HG02588 (cell line): ENCODE measurements around the gene MED16.

Source experiments
- ATAC-seq: cut with Tn5 transposase; IDR thresholded peaks from one replicate; pipeline ENCODE4 v1.9.1; 2021; ENCODE audit warnings: mild to moderate bottlenecking, moderate library complexity; ENCODE audit not compliant: unreplicated experiment

Gene MED16

GRCh38 chr19:872266-872951 lies 20.6 kb downstream of the MED16 start:
- no peak for ATAC-seq

- no peak for ATAC-seq
These were observed 21.3 kb downstream of the MED16 start for GRCh38 chr19:871446-872265.

- ATAC-seq: no peak
These were observed 22.0 kb downstream of the MED16 start for GRCh38 chr19:870963-871401.

- ATAC-seq: no peak
These were observed 22.7 kb downstream of the MED16 start for GRCh38 chr19:870314-870713.

- no peak for ATAC-seq
These were observed 23.5 kb downstream of the MED16 start for GRCh38 chr19:869245-870177.

GRCh38 chr19:868458-869244 lies 24.3 kb downstream of the MED16 start:
- ATAC-seq: no peak

- ATAC-seq: no peak
These were observed 25.0 kb downstream of the MED16 start for GRCh38 chr19:867855-868457.

- ATAC-seq: no peak
These were observed 25.6 kb downstream of the MED16 start for GRCh38 chr19:867301-867793.

- no peak for ATAC-seq
These were observed 26.2 kb downstream of the MED16 start for GRCh38 chr19:866769-867300.

GRCh38 chr19:863315-863620 lies 29.7 kb downstream of the MED16 start:
- ATAC-seq: no peak

- no peak for ATAC-seq
These were observed 30.2 kb downstream of the MED16 start for GRCh38 chr19:862581-863314.

GRCh38 chr19:861756-862580 lies 31.0 kb downstream of the MED16 start:
- no peak for ATAC-seq

- no peak for ATAC-seq
These were observed 31.7 kb downstream of the MED16 start for GRCh38 chr19:861141-861755.

- no peak for ATAC-seq
These were observed 33.8 kb downstream of the MED16 start, which contains the start of gene CFD for GRCh38 chr19:858868-859843. Gene CFD, plus strand, starts transcription at chr19:859664. Its CDS starts 26 bp downstream, at chr19:859690.

- no peak for ATAC-seq
These were observed 34.7 kb downstream of the MED16 start for GRCh38 chr19:858284-858683.

GRCh38 chr19:855566-856120 lies 37.3 kb downstream of the MED16 start:
- ATAC-seq: no peak
